Cardiac septum (tissue), 1 donor: ENCODE data around the gene SULT1A4. TPM values are rescaled to one million over a fixed set of nuclear protein-coding genes. Genes with fewer than 3 reads are reported as not detected.

ENCODE experiments used
- total RNA-seq: library from RNA; stranded (reverse); fragmentation: NEBNext Ultra II Directional; extraction: Animal tissue kit (Norgen Biotek cat#: 25700); gene quantifications from one replicate; pipeline ENCODE4 v1.2.1, GENCODE V29; 2021
- donor health status: DM: no; HTN: no; CAD: no.

Gene SULT1A4
- total RNA-seq, 1 donor from 2014 or later = 3.2 TPM

Other genes starting within 250 kb of the SULT1A4 start
- gene NPIPB11, start 53.2 kb upstream of the SULT1A4 start, total RNA-seq = 0.59 TPM
- gene BOLA2, start 5.6 kb upstream of the SULT1A4 start, total RNA-seq = 4.3 TPM
- 4.4 TPM for gene SLX1B, start 5.4 kb upstream of the SULT1A4 start, total RNA-seq
- 17.4 TPM for gene NPIPB12, start 46.5 kb downstream of the SULT1A4 start, total RNA-seq
- 3.1 TPM for gene SPN, start 203.3 kb downstream of the SULT1A4 start, total RNA-seq
- 6.7 TPM for gene QPRT, start 219.3 kb downstream of the SULT1A4 start, total RNA-seq